ENCODE data around the gene CDSN.
A peak's percentile ranks its signal among the peaks of the same experiment; 100 is the strongest.

Gene CDSN

DNA sequence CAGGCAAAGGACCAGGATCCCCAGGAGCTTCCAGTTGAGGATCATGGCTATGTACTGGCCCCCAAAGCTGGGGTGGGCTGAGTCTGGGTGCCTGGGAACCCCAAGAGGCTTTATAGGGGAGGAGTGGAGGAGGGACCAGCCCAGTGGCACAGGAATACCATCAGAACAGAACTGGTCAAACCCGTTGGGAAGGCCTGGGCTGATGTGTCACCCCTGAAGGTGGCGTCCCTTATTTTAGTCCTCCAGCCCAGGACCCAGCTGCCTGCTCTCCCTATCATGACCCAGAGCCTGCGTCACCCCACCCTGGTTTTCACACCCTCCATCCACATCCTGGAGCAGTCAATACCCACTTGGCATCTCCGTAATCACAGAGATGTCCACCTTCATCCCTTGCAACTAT, 18.7 kb upstream of the CDSN start, which contains the start of gene PSORS1C2:
TSS of gene PSORS1C2 (minus strand) at position 85 of the 400 bp plus-strand sequence. CDS start at position 45, 40 bp downstream.
- H3K4me3 Mint-ChIP-seq: peak within 1 kb of the TSS; percentile 56 to 76
- no peak for DNase-seq
- no peaks in the 10 kb centered on the region for H3K36me3 Mint-ChIP-seq (ENCODE audit: insufficient read depth)
- H3K27ac Mint-ChIP-seq: no peak within 1 kb of the TSS
- peaks cover 0 to 9% of the 10 kb centered on the region in 2 donors for H3K27me3 Mint-ChIP-seq
- H3K4me1 Mint-ChIP-seq (ENCODE audit: low read depth in 2 of 2): peaks cover 4 to 7% of the 10 kb centered on the region in 2 donors
- H3K9me3 Mint-ChIP-seq: no peaks in the 10 kb centered on the region
- no peak for ATAC-seq (replicated peaks)

DNA sequence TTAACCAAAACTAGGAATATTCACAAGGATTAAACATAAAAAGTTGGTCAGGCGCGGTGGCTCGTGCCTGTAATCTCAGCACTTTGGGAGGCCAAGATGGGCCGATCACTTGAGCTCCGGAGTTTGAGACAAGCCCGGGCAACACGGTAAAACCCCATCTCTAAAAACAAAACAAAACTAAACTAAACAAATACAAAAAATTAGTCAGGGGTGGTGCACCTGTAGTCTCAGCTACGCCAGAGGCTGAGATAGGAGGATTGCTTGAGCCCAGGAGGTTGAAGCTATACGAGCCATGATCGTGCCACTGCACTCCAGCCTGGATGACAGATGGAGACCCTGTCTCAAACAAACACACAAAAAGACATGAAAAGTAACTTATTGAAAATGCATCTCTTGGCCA, 15.5 kb upstream of the CDSN start:
- DNase-seq (no peak), ATAC-seq (replicated peaks) (no peak)
- Mint-ChIP-seq H3K9me3 (no peaks in the 10 kb centered on the region), H3K4me1 (ENCODE audit: low read depth in 2 of 2) (peaks cover 4 to 7% of the 10 kb centered on the region in 2 donors), H3K4me3 (no peak overlapping the region), H3K27me3 (peaks cover 0 to 9% of the 10 kb centered on the region in 2 donors), H3K27ac (no peak overlapping the region), H3K36me3 (ENCODE audit: insufficient read depth) (no peaks in the 10 kb centered on the region)

DNA sequence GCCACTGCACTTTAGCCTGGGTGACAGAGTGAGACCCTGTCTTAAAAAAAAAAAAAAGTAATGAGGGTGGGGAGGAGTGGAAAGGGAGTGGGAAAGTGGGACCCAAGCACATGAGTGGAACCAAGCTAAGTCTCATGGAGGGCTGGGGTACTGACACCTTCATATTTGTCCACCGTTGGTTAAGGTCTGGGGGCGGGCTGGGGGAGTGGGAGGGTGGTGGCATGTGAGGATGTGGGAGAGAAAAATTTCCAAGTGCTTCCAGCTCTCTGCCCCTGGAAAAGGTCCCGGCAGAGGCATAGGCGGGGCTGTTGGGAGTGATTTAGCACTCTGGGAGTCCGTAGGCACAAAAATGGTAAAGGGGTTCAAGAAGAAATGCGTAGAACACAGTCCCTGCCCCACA, 12.6 kb upstream of the CDSN start:
- peaks cover 5 to 27% of the 10 kb centered on the region in 2 donors for H3K27me3 Mint-ChIP-seq
- H3K4me1 Mint-ChIP-seq (ENCODE audit: low read depth in 2 of 2): peaks cover 9 to 11% of the 10 kb centered on the region in 2 donors
- ATAC-seq (replicated peaks) (no peak), DNase-seq (no peak)
- H3K36me3 Mint-ChIP-seq (ENCODE audit: insufficient read depth): no peaks in the 10 kb centered on the region
- no peak overlapping the region for H3K27ac Mint-ChIP-seq
- H3K4me3 Mint-ChIP-seq: no peak overlapping the region
- no peaks in the 10 kb centered on the region for H3K9me3 Mint-ChIP-seq

DNA sequence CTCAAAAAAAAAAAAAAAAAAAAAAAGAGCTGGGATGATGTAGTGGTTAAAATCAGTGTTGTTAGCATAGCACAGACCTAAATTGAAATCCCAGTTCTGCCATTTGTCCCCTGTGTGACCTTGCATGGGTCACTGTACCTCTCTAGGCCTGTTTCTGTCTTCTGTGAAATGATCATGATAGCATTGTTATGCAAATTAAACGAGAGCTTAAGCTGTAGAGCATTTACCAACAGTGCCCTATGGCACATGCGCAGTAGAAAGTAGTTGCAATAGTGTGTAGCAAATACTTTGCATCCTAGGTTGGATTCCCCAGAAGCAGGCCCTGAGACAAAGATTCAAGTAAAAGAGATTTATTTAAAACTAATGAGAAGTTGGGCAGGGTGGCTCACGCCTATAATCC, 11.3 kb upstream of the CDSN start:
- Mint-ChIP-seq H3K27ac (no peak overlapping the region), H3K36me3 (ENCODE audit: insufficient read depth) (no peaks in the 10 kb centered on the region), H3K4me3 (no peak overlapping the region), H3K4me1 (ENCODE audit: low read depth in 2 of 2) (peaks cover 5 to 6% of the 10 kb centered on the region in 2 donors), H3K27me3 (peaks cover 11 to 22% of the 10 kb centered on the region in 2 donors), H3K9me3 (no peaks in the 10 kb centered on the region)
- ATAC-seq (replicated peaks) (no peak), DNase-seq (no peak)

DNA sequence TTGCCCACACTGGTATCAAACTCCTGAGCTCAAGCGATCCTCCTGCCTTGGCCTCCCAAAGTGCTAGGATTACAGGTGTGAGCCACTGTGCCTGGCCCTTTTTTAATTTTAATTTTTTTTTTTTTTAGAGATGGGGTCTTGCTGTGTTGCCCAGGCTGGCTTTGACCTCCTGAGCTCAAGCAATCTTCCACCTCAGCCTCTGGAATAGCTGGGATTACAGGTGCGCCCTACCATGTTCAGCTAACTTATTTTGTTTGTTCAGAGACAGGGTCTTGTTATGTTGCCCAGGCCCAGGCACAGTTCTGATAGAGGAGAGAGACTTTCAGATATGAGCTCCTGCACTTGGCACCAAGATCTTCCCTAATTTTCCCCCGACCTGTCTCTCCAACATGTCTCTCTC, 10.5 kb upstream of the CDSN start:
- Mint-ChIP-seq H3K27ac (no peak overlapping the region), H3K9me3 (no peaks in the 10 kb centered on the region), H3K4me1 (ENCODE audit: low read depth in 2 of 2) (peaks cover 5 to 6% of the 10 kb centered on the region in 2 donors), H3K27me3 (peaks cover 12 to 24% of the 10 kb centered on the region in 2 donors), H3K36me3 (ENCODE audit: insufficient read depth) (no peaks in the 10 kb centered on the region), H3K4me3 (no peak overlapping the region)
- ATAC-seq (replicated peaks) (no peak), DNase-seq (no peak)

DNA sequence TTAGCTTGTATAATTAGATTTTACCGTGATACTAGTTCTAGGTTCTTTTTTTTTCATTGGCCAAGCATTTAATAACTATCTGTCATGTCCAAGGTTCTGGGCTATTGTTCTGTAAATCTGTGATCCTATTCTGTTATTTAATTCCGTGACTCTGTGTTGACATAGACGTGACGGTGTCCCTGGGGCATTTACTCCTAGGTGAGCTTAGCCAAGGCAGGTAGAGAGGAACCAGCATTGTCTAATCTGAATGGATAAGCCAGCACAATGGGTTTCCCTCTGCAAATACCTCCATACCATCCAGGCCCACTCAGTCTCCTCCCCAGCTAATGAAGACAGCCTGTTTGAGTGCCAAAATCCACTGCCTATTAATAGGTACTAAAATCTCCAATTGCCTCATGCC, 8.9 kb upstream of the CDSN start:
- no peaks in the 10 kb centered on the region for H3K9me3 Mint-ChIP-seq
- ATAC-seq (replicated peaks) (no peak), DNase-seq (no peak)
- peaks cover 12 to 31% of the 10 kb centered on the region in 2 donors for H3K27me3 Mint-ChIP-seq
- H3K27ac Mint-ChIP-seq: no peak overlapping the region
- H3K36me3 Mint-ChIP-seq (ENCODE audit: insufficient read depth): no peaks in the 10 kb centered on the region
- peaks cover 5 to 10% of the 10 kb centered on the region in 2 donors for H3K4me1 Mint-ChIP-seq (ENCODE audit: low read depth in 2 of 2)
- H3K4me3 Mint-ChIP-seq: no peak overlapping the region

DNA sequence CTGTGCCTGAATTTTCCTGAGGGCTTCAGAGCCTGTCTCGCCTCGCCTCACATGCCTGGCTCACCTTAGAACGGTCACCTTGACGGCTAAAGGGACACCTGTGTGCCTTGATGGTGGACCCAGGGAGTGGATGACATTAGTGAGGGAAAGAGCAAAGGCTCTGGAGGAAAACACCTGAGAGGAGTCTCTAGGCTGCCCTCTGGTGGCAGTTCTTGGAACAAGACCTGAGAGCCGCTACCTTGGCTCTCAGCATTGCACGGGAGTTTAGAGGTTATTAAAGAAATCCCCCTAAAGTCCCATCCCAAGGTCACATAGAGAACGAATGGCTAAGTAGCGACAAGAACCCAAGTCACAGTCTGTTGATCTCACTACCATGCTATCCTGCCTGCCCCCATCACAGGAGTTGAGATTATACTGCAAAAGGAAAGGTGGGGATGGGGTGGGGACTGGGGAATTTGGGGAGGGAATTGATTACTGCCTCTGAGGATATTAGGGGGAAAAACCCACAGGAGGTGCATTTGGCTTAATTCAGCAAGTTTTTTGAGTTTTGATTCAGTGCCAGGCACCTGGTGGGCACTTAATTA, 7.9 kb upstream of the CDSN start:
- ATAC-seq (replicated peaks) (peak; percentile 75), DNase-seq (peak; percentile 69 to 78 (median 70))
- Mint-ChIP-seq H3K27me3 (peaks cover 12 to 36% of the 10 kb centered on the region in 2 donors), H3K4me1 (ENCODE audit: low read depth in 2 of 2) (peaks cover 5 to 10% of the 10 kb centered on the region in 2 donors), H3K36me3 (ENCODE audit: insufficient read depth) (peaks cover 3% of the 10 kb centered on the region), H3K4me3 (no peak overlapping the region), H3K9me3 (no peaks in the 10 kb centered on the region), H3K27ac (no peak overlapping the region)

DNA sequence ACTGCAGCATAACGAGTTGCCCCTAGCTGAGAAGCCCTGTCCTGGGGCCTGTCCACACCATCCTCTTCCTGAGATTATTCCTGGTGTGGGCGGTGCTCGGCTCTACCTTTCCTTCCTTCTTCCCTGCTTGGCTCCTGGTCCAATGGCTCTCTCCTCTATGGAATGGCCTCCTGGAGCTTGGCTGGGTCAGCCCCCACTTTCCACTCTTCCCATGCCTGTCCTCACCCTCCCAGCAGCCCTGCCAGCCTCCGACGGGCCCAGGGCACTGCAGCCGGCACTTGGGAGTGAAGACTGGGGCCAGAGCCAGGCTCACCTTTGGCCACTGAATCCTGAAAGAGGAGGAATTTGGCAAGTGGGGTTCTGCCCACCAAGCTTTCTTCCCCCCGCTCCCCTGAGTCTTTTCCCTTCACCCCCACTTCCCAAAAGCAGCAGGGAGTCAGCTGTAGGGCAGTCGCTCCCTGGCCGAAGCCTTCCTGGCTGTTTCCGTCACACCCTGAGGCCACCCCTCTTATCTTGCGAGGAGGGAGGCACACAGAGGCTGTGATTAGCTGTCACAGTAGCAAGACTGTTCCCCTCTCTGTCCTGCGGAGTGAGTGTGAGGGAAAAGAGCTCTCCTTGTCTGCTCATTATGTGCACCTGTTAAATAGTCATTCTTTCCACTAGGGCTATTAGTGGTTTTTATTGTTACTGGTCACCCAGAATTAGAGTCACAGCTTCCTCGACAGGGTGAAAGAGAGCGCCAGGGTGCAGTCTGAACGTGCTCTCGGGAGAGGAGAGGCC, 6.3 kb upstream of the CDSN start:
- Mint-ChIP-seq H3K4me3 (no peak overlapping the region), H3K9me3 (no peaks in the 10 kb centered on the region), H3K4me1 (ENCODE audit: low read depth in 2 of 2) (peaks cover 5 to 10% of the 10 kb centered on the region in 2 donors), H3K27me3 (peaks cover 17 to 52% of the 10 kb centered on the region in 2 donors), H3K36me3 (ENCODE audit: insufficient read depth) (peaks cover 3% of the 10 kb centered on the region), H3K27ac (no peak overlapping the region)
- ATAC-seq (replicated peaks) (no peak), DNase-seq (no peak)

DNA sequence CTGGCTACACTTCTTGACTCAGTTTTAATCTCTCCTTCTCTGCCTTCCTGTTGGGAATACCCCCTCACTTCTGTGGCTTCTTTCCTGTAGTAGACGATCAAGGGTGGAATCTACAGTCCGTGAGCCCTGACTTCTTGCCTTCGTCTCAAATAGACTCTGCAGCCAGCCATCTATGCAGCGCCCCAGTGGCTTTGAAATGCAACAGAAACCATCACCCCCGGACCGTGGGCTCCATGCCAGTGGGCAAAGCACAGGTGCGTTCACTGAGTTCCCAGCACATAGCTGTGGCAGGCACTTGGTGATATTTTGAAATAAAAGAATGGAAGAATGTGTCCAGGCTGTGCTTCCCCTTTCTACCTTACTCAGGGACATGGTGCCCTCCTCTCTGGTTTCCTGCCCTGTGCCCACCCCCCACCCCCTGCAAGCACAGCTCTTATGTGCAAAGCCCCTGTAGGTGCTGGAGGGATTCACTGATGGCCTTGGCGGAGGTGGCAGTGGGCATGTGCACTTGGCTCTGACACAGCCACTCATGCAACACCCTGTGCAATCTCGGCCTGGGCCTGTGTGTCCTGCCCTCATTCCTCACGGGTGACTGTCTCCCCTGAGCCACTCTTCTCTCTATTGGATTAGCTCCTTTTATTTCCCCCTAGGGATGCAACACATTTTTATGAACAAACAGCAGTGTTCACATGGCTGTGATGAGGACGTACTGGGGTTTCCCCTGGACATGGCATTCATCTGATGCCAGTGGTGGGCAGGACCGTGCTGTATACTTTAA, 5.5 kb upstream of the CDSN start:
- no peak for ATAC-seq (replicated peaks)
- peaks cover 19 to 54% of the 10 kb centered on the region in 2 donors for H3K27me3 Mint-ChIP-seq

DNA sequence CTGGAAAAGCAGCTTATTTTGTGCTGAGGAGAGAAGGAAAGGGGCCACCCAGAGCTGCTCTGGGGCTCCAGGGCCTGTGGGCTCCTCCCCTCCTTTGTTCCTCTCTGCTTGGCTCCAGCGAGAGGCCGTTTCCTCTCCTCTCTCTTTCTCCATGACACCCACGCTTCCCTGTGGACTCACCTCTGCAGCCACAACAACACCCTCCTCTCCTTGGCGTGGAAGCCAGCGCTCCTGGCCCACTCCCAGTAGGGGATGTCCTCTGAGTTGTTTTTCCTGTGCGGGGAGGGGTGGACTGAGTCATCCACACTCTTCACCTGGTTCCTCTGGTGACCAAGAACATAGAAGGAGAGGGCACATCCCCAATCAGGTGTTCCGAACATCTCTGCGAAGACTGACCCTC, 4.9 kb upstream of the CDSN start:
- Mint-ChIP-seq H3K9me3 (no peaks in the 10 kb centered on the region), H3K27ac (no peak overlapping the region), H3K36me3 (ENCODE audit: insufficient read depth) (peaks cover 3% of the 10 kb centered on the region), H3K27me3 (peaks cover 19 to 59% of the 10 kb centered on the region in 2 donors), H3K4me3 (no peak overlapping the region), H3K4me1 (ENCODE audit: low read depth in 2 of 2) (peaks cover 5 to 10% of the 10 kb centered on the region in 2 donors)
- ATAC-seq (replicated peaks) (no peak), DNase-seq (no peak)

More for the DNA sequence above, 5.5 kb upstream of the CDSN start:
- Mint-ChIP-seq H3K4me1 (ENCODE audit: low read depth in 2 of 2) (peaks cover 5 to 10% of the 10 kb centered on the region in 2 donors), H3K36me3 (ENCODE audit: insufficient read depth) (peaks cover 3% of the 10 kb centered on the region), H3K4me3 (no peak overlapping the region), H3K27ac (no peak overlapping the region), H3K9me3 (no peaks in the 10 kb centered on the region)
- no peak for DNase-seq

DNA sequence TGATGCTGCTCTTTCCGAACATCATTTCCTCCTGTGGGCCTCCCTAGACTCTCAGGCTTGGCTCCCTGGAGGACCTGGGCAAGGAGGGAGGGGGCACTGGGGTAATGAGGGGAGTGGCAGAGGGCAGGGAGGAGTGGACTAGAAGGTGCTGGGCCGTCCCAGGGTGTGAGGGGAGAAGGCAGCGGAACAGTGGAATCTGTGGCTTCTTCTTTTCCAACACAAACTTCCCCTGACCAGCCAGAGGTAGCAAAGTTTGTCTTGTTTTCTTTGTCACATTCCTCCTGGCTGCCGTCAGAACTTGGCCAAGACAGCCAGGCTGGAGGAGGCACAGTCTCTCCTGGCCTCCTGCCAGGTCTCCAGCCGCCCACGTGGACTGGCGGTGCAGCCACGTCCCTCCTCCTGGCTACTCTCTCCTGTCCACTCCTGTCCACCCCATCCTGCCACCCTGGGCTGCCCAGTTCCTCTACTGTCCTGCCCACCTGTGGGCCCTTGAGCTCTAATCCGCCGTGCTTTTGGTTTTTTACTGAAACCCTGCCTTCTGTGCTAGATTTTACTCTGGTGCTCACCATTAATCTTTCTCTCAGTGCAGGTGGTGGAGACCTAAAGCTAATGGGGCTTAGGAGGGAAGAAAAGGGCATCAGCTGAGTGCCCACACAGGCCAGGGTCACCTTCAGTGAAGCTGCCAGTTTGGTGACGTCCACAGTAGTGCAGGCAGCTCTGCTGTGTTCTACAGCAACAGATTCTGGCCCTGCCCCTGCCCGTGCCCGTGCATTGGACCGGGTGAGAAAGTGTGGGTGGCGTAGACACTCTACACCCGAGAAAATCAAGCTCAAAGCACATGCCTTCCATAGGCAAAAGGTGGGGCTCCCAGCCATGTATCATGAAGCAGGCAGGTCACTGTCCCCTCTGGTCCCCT, 2.8 kb upstream of the CDSN start:
- H3K27ac Mint-ChIP-seq: no peak overlapping the region
- H3K4me1 Mint-ChIP-seq (ENCODE audit: low read depth in 2 of 2): peaks cover 2 to 7% of the 10 kb centered on the region in 2 donors
- peaks cover 22 to 63% of the 10 kb centered on the region in 2 donors for H3K27me3 Mint-ChIP-seq
- H3K4me3 Mint-ChIP-seq: no peak overlapping the region
- DNase-seq: no peak
- no peaks in the 10 kb centered on the region for H3K9me3 Mint-ChIP-seq
- no peak for ATAC-seq (replicated peaks)
- H3K36me3 Mint-ChIP-seq (ENCODE audit: insufficient read depth): peaks cover 3% of the 10 kb centered on the region

DNA sequence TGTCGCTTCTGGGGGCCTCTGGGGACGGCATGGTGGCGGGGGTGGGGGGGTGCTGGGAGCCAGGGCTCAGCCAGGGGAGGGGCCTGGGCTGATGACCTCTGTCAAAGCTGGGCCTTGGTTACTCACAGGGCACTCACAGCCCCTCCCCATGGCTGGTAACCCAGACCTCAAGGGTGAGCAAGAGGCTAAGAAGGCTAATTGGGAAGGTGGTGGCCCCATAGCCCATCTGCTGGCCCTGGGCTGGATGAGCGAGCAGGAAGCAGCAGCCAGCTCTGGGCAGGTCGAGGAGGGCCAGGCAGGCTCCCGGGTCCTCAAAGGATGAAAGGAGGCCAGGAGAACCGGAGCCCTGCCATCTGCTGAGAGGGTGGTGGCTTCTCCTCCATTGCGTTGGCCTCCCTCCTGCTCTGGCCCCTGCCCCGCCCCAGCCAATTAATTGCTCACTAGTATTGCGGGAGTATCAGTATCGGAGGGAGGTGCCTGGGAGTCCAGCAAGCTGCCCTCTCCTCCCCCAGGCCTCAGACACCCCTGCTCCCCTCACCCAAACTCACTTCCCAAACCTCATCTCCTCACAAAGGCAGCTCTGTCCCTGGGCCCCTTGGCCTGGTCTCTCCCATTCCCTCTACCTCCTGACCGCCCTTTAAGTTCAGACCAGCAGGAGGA, 1.0 kb upstream of the CDSN start:
- H3K27me3 Mint-ChIP-seq: peaks cover 18 to 71% of the 10 kb centered on the region in 2 donors
- peaks cover 3% of the 10 kb centered on the region for H3K36me3 Mint-ChIP-seq (ENCODE audit: insufficient read depth)
- no peaks in the 10 kb centered on the region for H3K9me3 Mint-ChIP-seq
- no peak overlapping the region for H3K27ac Mint-ChIP-seq
- ATAC-seq (replicated peaks) (no peak), DNase-seq (no peak)
- no peak overlapping the region for H3K4me3 Mint-ChIP-seq
- H3K4me1 Mint-ChIP-seq (ENCODE audit: low read depth in 2 of 2): peaks cover 0 to 4% of the 10 kb centered on the region in 2 donors
